GM18873 (cell line): ENCODE results near the gene TRMT61A.
"Not testable (repeated sequence)": the region's sequence is repeated elsewhere in the genome, so short reads cannot be mapped to it uniquely, and the experiment has no call there.

Experiments used
- ATAC-seq: cut with Tn5 transposase; IDR thresholded peaks from one replicate; pipeline ENCODE4 v1.9.1; 2021; ENCODE audit warnings: mild to moderate bottlenecking, moderate library complexity, moderate number of reproducible peaks; ENCODE audit not compliant: unreplicated experiment, low FRiP score

The TRMT61A gene

DNA sequence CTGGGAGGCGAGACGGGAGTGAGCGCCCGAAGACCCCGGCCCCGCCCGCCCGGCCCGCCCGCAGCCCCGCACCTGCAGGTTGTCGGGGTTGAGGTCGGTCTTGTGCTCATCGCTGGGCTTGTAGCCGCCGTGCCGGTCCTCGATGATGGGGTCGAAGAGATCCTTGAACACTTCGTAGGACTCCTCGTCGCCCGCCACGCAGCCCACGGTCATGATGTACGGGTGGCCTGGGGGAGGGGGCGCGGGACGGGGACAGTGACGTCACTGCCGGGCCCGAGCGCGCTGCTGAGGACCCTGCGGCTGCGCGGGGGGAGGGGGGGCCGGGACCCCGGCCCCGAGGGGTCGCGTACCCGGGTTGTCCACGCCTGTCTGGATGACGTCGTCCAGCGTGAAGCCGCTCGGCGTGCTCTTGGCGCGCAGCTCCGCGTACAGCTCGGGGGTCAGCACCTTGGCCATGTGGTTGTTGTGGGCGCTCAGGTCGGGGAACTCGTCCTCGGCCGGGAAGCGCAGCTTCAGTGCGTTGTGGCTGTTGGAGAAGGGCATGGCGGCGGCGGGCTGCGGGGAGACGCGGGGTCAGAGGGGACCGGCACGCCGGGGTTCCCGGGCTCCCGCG lies 6.9 kb upstream of the TRMT61A start:
- ATAC-seq = no peak

DNA sequence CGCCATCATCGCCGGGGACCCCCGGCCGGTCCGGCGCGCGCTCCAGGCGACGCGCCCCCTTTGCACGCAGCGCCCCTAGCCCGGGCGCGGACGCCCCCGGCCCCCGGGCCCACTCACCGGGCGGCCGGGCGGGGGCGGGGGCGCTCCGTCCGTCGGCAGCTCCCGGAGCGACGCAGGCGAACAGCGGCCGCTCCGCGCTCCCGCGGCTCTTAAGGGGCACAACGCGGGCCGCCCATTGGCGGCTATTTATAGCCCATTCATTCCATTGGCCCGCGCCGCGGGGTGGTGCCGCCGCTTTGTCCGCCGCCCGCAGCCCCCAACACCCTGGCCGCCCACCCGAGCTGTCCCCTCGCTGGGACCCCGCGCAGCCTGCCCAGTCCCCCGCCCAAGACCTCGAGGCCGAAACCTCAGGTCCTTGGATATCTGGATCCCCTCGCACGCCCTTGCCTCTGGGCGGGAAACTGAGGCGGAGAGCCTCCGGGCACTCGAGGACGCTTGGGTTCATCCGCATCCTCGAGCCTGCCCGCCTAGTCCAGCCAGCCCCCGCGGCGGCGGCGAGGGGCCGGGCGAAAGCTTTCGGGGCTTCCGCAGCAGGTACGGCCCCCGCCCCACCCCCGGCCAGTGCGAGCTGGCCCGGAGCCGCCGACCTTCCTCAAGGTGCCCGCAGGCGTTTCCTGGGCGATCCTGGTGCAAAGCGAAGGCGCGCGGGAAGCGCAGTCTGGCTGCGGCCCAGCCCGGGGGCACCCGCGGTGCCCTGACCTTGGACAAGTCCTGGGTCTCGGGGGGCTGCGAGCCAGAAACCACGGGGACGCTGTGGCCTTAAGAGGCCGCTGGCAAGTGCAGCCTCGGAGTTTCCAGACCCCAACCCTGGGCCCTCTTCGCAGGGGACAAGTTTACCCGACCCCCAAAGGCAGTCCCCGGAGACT lies 6.1 kb upstream of the TRMT61A start, which contains the start of gene CKB:
Gene CKB, minus strand, starts transcription at position 182 of the 926 bp plus-strand sequence. CDS start 337 bp downstream, outside the sequence.
- ATAC-seq = no peak

DNA sequence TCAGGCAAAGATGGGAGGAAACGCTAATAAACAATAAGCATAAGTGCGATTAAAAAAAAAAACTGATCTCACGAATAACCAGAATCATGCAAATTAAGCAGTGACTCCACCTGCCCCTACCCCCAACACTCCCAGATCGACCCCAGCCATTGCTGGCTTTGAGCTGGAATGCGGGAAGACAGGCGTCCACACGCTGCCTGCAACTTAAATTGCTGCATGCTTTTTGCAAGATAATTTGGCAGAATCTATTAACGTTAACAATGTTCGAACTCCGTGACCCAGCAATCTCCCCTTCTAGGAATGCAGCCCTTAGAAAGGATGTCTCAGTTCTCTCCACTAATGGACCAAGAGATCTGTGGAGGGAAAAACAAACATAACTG lies 5.4 kb upstream of the TRMT61A start:
- no peak for ATAC-seq

DNA sequence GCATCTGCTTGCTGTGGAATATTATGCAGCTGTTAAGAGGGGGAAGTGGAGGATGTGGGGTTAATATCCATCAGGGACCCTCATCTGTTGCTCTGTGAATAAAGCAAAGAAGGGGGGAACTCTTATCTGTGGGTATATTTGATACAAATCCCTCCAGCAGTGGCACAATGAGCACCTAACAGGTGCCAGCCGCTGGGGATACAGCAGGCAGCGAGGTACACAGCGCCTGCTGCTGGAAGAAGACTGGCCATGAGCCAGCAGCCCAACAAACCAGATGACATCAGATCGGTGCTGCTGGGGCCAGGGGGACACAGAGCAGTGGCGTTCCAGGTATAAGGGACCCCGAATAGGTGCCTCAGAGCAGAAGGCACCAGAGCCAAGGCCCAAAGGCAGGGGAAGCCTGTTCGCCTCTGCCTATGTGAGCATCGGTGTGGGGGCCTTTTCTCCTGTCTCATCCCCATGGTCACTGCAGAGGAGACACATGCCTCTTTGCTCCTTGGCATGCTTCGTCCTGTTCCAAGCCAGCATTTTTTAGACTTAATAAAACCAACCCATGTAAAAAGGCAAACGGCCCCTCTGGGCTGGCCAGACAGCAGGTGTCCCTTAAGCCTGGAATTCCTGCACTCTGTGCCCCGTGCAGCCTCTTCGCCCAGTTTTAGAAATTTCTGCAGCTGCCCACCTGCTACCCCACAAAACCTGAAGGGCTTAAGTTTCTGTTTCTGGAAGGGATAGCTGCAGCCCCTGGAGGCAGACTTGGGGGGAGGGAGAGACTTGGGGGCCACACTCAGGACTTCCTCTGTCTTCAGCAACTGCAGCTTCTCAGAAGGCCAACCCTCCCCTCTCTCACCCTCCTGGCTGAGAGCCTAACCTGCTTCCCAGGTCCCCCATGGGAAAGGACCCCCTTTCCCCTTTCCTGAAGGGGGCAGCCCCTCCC lies 4.7 kb upstream of the TRMT61A start:
- no peak for ATAC-seq

DNA sequence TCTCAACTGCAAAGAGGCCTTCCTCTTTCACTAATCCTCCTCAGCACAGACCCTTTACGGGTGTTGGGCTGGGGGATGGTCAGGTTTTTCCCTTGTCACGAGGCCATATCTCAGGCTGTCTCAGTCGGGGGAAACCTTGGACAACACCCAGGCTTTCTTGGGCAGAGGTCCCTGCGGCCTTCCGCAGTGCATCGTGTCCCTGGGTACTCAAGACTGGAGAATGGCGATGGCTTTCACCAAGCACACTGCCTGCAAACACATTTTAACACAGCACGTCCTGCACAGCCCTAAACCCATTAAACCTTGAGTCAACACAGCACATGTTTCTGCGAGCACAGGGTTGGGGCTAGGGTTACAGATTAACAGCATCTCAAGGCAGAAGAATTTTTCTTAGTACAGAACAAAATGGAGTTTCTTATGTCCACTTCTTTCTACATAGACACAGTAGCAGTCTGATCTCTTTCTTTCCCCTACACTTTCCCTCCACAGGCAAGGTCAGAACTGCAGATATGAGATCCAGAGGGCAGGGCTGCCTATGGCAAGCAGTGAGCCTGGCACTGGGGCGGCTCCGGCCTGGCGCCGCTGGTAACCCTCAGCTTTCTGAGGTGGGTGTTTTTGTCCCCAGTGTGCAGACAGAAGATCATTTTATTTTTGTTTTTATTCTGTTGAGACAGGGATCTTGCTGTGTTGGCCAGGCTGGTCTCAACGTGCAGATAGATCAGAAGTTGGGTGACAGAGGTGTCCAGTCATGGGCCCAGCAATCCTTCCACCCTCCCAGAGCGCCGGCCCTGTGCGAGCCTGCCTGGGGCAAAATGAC lies 3.4 kb upstream of the TRMT61A start:
- not testable (repeated sequence) for ATAC-seq

DNA sequence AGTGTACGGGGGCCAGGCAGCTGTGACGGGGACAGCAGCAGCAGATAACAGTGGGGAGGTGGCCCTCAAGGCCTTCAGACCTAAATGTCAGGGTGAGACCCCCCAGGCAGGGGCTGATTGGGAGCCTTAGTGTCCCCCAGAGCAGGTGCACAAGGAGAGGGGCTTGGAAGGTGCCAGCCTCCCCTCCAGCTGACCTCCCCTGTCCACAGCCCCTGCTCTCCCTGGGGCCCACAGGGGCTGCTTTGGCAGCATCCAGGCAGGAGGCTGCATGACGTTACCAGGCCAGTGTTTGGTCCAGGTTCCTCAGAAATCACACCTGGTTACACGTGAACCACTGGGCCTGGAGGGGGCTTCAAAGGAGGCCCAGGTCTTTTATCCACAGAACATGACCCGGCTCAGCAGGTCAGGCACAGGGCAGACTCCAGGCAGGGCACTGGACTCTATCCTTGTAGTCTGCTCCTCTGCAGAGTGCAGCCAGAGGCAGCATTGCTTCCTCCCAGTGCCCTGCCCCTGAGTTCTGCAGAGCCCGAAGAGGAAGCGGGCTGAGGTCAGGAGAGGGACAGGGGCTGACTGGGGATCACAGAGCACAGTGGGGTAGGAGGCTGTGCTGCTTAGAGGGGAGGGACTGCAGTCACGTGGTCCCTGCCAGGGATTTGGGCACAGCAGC lies 2.6 kb upstream of the TRMT61A start:
- no peak for ATAC-seq

DNA sequence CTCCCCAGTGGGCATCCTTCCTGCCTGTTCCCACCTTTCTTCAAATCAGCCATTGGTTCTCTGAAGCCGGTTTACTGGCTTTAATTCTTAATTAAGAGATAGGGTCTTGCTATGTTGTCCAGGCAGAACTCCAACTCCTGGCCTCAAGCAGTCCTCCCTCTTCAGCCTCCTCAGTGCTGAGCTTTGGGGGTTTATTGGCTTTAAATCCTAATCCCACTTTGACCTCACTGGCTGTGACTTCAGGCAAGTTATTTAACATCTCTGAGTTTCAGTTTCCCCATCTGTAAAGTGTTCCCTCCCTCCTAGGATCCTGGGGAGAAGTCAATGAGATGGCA lies 2.1 kb upstream of the TRMT61A start:
- no peak for ATAC-seq

DNA sequence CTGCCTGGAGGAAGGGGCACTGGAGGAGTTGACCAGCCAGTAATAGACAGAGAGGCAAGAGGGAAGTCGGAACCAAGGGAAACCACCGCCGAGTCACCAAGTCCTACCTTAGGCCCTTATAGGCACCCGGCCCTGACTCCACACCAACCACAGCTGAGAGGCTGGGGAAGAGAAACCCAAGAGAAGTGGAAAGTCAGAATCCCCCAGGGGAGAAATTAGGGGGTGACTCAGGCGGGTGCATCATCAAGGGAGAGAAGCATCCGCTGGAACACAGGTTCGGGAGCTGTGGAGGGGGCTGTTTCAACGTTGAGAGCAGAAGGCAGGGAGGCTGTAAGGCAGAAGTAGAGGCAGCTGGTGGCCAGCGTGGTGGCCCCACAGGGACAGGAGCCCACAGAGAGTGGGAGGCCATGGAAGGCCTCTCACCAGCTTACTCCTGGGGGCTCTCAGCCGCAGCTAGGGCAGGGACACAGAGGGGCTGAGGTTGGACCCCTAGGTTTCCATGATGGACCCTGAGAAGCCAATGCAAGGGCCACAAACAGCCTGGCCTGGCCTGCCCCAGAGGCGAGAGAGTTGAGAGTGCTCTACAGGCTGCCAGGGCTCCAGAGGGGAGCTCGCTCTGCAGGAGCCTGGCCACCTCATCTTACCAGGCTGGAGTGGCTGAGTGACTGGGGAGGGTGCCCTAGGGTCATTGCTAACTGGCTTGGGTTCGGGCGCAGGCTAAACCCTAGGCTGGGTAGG lies 1.4 kb upstream of the TRMT61A start:
- ATAC-seq = no peak

DNA sequence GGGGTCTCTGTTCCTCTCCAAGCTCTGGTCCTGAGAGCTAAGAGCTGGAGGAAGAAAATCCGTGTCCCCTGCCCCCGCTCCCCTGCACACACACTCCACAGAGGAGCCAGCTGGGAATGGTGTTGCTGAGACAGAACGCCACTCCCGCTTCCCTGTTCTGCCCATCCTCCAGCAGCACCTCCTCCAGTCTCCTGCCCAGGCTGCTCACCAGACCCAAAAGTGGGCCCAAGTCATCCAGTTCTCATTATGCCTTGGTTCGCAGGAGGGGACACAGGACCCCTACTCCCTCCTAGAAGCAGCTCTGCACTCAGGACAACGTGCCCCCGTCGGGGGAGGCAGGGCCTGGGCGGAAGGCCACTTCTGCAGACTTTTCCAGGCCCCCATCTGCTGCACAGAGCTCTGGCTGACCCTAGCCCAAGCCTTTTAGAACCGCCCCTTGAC lies 830 bp upstream of the TRMT61A start:
- ATAC-seq = no peak

DNA sequence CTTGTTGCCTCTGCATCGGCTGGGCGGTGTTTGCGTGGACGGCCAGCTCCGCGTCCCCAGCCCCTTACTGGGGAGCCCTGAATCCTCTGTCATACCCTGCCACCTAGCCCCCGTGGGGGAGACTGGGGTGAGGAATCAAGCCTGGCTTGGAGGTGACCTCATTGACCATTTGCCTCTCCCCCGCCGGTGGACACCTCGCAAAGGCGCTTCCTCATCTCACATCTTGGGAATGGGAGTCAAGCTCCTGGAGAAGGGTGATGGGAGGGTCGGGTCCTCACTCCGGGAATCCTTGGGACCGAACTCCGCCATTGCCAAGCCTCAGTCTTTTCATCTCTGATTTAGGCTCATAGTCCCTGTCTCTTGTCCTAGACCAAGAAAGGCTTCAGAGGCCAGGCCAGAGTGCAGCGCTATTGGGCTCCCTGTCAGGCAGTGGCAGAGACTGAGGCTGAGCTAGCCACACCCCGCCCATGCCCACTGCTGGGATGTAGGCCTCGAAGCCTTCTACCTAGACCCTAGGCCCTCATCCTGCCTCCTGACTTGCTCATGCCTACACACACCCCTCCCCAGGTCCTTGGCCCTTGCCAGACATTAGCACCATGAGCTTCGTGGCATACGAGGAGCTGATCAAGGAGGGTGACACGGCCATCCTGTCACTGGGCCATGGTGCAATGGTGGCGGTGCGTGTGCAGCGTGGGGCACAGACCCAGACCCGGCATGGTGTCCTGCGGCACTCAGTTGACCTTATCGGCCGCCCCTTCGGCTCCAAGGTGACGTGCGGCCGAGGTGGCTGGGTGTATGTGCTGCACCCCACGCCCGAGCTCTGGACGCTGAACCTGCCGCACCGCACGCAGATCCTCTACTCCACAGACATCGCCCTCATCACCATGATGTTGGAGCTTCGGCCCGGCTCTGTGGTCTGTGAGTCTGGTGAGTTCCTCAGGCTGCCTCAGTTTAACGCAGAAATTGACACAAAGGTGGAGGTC lies 678 bp downstream of the TRMT61A start:
- ATAC-seq = no peak

DNA sequence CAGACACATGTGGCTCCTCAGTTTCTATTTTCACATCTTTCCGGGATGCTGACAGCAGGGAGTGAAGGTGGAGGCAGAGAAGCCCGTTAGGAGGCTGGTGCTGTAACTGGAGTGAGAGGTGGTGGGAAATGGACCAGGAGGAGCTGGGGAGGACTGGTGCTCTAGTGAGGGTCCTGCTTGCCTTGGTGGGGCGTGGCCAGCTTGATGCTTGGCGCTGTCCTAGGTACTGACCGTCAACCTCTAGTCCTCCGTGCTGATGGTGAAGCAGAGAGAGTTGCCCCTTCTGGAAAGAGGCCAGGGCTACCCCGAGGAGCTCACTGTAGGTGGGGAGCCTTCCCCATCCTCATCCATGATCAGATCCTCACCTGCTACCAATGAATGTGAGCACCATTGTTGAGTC lies 1.4 kb downstream of the TRMT61A start:
- ATAC-seq = no peak

DNA sequence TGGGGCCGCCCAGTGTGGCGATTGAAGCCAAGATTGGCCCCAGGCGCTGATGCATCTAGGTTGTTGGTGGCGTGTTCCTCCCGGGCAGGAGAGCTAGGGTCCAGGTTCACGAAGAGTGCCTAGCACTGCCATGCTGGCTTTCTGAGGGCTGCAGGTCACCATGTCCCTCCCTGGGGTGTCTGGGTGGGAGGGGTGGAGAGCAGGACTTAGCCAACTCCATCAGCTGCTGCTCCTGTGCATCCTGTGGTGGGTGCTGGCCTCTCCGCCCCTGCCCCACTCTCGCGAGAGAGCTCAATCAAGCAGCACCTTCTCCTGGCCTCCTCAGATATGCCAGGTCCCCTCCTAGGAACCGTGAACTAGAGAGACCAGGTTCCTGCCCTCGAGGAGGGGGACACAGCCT lies 1.8 kb downstream of the TRMT61A start:
- ATAC-seq = no peak

DNA sequence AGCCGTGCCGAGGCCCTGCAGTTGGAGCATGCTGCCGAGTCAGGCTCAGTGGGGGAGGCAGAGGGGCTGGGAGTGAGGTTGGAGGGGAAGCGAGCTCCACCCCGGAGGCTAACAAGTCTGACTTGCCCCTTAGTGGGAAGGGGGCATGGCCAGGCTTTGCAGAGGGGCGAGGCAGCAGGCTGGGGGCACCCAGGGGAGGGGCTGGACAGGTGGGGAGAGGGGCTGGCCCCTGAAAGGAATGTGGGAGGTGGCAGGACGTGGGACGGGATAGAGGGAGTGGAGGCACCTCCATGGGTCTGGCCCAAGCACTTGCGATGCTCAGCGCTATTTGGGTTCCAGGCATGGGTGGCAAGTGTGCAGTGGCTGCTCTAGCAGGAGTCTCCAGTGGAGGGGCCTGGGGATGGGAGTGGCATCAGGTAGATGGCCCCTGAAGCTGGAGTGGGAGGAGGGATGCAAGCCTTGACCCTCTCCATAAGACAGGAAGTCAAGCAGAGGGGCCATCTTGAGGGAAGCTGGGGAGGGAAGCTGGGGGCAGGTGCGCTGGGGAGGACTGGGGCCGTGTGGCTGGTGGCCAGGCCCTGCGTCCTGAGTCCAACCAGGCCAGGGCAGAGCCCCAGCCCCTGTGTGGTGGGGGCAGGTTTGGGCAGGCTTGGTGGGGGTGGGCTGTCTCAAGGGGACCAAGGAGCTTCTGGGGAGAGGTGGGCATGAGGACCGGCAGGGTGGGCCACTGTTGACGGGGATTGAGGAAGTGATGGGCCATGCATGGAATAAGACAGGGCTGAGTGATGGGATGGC lies 2.6 kb downstream of the TRMT61A start:
- ATAC-seq = no peak

DNA sequence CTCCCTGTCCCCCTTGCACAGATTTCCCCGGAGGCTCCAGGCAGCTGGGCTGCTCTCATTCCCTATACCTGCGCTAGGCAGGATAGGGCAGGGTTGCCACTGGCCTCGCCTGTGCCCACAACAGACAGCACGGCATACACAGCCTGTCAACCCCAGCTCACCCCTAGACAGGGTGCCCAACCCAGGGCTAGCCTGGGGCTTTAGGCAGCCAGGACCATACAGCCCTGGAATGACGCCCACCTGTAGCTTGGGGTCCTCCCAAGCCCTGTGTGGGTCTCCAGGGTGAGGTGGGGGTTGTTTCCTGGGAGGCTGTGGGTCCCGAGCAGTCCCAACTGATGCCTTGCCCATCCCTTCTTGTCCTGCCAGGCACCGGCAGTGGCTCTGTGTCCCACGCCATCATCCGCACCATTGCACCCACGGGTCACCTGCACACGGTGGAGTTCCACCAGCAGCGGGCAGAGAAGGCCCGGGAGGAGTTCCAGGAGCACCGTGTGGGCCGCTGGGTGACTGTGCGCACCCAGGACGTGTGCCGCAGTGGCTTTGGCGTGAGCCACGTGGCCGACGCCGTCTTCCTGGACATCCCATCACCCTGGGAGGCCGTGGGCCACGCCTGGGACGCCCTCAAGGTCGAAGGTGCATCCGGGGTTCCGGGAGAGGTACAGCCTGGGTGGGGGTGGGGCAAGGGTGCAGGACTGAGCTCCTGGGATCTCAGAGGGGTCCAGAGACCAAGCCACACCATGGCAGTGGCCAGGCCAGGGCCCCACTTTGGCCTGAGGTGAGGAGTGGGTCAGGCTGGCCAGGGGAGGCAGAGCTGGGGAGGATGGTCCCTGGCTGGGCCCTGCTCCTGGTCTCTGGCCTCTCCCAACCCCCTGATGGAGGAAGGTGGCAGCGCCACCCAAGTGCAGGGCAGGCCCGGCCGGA lies 3.5 kb downstream of the TRMT61A start:
- ATAC-seq = no peak

DNA sequence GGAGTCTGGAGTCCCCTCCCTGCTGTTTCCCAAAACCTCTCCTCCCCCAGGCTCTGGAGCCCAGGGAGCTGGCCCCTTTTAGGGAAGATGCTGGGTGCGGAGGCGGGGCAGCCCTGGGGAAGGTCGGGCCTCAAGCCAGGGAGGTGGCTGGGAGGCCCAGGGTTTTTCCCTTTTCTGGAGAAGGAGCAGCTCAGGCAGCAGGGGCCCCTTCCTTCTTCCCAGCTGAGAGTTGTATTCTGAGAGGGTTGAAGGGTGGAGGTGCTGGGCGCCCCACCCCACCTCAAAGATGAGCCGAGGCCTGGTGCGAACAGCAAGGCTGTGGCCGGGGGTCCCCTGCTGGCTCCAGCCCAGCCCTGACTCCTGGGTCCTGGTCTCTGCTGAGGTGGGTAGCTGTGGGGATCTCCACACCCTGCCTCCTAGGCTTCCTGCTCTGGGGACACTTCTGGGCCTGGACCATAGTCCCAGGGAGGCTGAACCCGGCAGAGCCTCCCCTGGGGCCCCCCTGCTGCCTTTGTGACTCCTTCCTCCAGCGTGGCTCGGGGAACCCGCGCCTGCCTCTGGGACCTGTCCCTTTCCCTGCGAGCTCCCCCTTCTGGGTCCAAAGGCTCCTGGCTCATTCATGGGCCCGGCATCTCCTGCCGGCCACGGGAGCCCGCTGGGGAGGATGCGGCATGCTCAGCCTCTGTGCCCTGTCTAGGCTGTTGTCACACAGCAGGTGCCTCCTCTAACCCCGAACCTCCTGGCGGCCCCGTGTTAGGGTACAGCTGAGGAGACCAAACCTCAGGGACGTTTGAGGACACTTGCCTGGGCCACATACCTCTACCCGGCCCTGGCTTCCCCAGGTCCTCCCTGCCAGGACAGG lies 4.4 kb downstream of the TRMT61A start:
- ATAC-seq = no peak
